GM21367 (cell line): Measurements from ENCODE around the gene FXYD2.

ENCODE experiments used
- ATAC-seq: cut with Tn5 transposase; IDR thresholded peaks from one replicate; pipeline ENCODE4 v1.9.1; 2021; ENCODE audit not compliant: unreplicated experiment

Gene FXYD2

DNA sequence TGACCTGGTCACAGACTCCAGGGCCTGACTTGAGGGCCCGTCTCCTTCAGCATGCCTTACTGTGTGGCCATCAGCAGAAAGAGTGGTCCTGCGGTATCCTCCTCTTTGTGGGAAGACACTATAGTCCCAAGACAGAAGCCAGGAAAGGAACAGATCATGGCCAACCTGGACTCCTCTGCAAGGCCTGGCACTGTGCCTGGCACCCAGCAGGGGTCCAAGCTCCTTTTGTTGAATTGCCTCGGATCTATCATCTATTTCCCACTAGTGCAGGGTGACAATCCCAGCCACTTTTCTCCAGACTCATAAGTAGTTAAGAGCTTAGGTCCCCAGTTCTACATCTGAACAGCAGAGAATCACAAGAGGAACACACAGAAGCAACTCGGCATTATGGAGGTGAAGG lies 54.5 kb downstream of the FXYD2 start:
- ATAC-seq = no peak
